A673 (cell line): ENCODE results near the gene MARCHF2.

ENCODE experiments used
- EZH2 ChIP-seq: fragments of 200-600 bp; sonication (generic); IDR thresholded peaks from 2 replicates; pipeline ENCODE4 v1.6.1; 2017; ENCODE audit warnings: borderline replicate concordance, low read depth, mild to moderate bottlenecking, mixed read lengths, antibody characterized with exemption, low read length; ENCODE audit not compliant: poor library complexity, severe bottlenecking
- TF ChIP-seq, protein P1 (sequence below): fragments of 300-800, 200-600 bp; sonication (generic); conservative IDR thresholded peaks from 2 replicates; pipeline ENCODE4 v1.5.1; 2017; ENCODE audit warnings: low read depth, mild to moderate bottlenecking, antibody characterized with exemption, low read length, moderate library complexity, mixed read lengths

DNA sequence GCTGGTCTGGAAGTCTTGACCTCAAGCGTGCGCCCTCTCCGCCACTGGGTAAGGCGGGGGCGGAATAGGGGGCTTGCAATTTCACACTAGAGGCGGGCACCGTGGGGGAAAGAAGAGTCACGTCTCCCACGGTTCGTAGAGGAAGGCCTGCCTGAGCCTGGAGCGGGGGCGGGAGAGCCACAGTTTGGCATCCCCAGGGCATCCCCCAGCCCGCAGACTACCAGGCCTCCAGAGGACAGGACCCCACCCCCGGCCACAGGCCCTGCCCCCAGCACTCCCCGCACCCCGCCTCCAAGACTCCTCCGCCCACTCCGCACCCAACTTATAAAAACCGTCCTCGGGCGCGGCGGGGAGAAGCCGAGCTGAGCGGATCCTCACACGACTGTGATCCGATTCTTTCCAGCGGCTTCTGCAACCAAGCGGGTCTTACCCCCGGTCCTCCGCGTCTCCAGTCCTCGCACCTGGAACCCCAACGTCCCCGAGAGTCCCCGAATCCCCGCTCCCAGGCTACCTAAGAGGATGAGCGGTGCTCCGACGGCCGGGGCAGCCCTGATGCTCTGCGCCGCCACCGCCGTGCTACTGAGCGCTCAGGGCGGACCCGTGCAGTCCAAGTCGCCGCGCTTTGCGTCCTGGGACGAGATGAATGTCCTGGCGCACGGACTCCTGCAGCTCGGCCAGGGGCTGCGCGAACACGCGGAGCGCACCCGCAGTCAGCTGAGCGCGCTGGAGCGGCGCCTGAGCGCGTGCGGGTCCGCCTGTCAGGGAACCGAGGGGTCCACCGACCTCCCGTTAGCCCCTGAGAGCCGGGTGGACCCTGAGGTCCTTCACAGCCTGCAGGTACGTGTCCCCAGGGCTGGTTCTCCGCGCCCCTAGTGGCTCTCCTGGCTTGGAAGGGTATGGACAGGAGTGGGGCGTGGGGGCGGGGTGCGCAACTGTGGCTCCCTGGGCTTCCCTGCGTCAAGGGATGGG is 49.0 kb upstream of the MARCHF2 start, which contains the start of gene ANGPTL4:
- TF ChIP-seq, protein P1, sequence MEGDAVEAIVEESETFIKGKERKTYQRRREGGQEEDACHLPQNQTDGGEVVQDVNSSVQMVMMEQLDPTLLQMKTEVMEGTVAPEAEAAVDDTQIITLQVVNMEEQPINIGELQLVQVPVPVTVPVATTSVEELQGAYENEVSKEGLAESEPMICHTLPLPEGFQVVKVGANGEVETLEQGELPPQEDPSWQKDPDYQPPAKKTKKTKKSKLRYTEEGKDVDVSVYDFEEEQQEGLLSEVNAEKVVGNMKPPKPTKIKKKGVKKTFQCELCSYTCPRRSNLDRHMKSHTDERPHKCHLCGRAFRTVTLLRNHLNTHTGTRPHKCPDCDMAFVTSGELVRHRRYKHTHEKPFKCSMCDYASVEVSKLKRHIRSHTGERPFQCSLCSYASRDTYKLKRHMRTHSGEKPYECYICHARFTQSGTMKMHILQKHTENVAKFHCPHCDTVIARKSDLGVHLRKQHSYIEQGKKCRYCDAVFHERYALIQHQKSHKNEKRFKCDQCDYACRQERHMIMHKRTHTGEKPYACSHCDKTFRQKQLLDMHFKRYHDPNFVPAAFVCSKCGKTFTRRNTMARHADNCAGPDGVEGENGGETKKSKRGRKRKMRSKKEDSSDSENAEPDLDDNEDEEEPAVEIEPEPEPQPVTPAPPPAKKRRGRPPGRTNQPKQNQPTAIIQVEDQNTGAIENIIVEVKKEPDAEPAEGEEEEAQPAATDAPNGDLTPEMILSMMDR = no peak
- TF ChIP-seq EZH2 = no peak
